Osteoblast (primary cell): ENCODE results near the gene RARB. TPM values are rescaled to one million over a fixed set of nuclear protein-coding genes. Genes with fewer than 3 reads are reported as not detected.

Experiments used
- DNase-seq: peaks from one replicate; pipeline ENCODE4 v3.0.0; 2011; ENCODE audit warnings: low spot score, mixed read lengths; ENCODE audit not compliant: insufficient read length; ENCODE audit errors: missing footprints
- H2AFZ ChIP-seq: 2 replicates; pipeline ENCODE4 v1.6.0; 2011; ENCODE audit warnings: mild to moderate bottlenecking, low read length
- H3K27ac ChIP-seq: 2 replicates; pipeline ENCODE4 v1.5.1; 2011; ENCODE audit warnings: mild to moderate bottlenecking, low read depth, low read length, moderate library complexity
- H3K27me3 ChIP-seq: 2 replicates; pipeline ENCODE4 v1.6.0; 2012; ENCODE audit warnings: mild to moderate bottlenecking, control low read depth, inconsistent platforms, low read length, moderate library complexity; ENCODE audit not compliant: insufficient read depth
- H3K36me3 ChIP-seq: 2 replicates; pipeline ENCODE4 v1.5.1; 2011; ENCODE audit warnings: mild to moderate bottlenecking, low read length, control low read depth, moderate library complexity; ENCODE audit not compliant: insufficient read depth
- H3K4me1 ChIP-seq: 2 replicates; pipeline ENCODE4 v1.5.1; 2011; ENCODE audit warnings: mild to moderate bottlenecking, low read length, control low read depth, moderate library complexity; ENCODE audit not compliant: insufficient read depth
- H3K4me2 ChIP-seq: 2 replicates; pipeline ENCODE4 v1.6.0; 2011; ENCODE audit warnings: mild to moderate bottlenecking, low read length; ENCODE audit not compliant: insufficient read depth
- H3K4me3 ChIP-seq: fragments of 200-600 bp; sonication (generic); 3 replicates; pipeline ENCODE4 v1.5.1; 2012; ENCODE audit warnings: mild to moderate bottlenecking, low read length, inconsistent platforms; ENCODE audit not compliant: insufficient read depth
- H3K79me2 ChIP-seq: 2 replicates; pipeline ENCODE4 v1.6.0; 2012; ENCODE audit warnings: mild to moderate bottlenecking, low read length, control low read depth, inconsistent platforms; ENCODE audit not compliant: insufficient read depth
- H3K9me3 ChIP-seq: 2 replicates; pipeline ENCODE4 v1.5.1; 2011; ENCODE audit warnings: low read depth, low read length, control low read depth
- H4K20me1 ChIP-seq: 2 replicates; pipeline ENCODE4 v1.6.0; 2012; ENCODE audit warnings: mild to moderate bottlenecking, low read length, control low read depth; ENCODE audit not compliant: insufficient read depth
- total RNA-seq: library from RNA; depleted of rRNA; stranded (reverse); fragments of >200 nt; gene quantifications from 2 replicates; pipeline ENCODE4 v1.2.3, GENCODE V29; 2012
- TF ChIP-seq, protein P1 (sequence below): IDR thresholded peaks from 2 replicates; pipeline ENCODE4 v1.5.1; 2011; ENCODE audit warnings: mild to moderate bottlenecking, low read depth, low read length, moderate library complexity; ENCODE audit errors: extremely low read depth

Gene RARB
- total RNA-seq, 1 donor, result 7.6 TPM

DNA sequence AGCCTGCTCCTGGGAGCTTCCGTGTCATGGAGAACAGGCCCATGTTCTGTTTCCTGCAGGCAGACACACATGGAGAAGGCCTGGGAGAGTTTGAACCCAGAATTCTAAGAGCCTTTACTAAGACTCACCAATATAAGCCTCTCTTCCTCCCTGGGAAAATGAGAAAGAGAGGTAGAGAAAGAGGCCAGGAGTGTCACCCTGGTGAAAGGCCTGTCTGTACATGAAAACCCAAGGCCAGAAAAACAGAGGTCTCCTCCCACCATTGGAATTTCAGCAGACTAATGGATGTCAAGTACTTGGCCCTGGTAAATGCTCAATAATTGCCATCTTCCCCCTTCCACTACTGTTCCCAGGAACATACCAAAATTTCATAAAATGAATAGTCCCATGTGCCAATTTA is 119.0 kb downstream of the RARB start:
- Histone ChIP-seq H3K27me3 (no peaks in the 10 kb centered on the region), H2AFZ (no peak overlapping the region), H3K9me3 (no peaks in the 10 kb centered on the region), H3K27ac (no peak overlapping the region), H3K4me3 (no peak overlapping the region), H4K20me1 (no peaks in the 10 kb centered on the region), H3K36me3 (no peaks in the 10 kb centered on the region), H3K4me1 (peaks cover 15% of the 10 kb centered on the region), H3K4me2 (no peak overlapping the region), H3K79me2 (no peaks in the 10 kb centered on the region)
- TF ChIP-seq, protein P1, sequence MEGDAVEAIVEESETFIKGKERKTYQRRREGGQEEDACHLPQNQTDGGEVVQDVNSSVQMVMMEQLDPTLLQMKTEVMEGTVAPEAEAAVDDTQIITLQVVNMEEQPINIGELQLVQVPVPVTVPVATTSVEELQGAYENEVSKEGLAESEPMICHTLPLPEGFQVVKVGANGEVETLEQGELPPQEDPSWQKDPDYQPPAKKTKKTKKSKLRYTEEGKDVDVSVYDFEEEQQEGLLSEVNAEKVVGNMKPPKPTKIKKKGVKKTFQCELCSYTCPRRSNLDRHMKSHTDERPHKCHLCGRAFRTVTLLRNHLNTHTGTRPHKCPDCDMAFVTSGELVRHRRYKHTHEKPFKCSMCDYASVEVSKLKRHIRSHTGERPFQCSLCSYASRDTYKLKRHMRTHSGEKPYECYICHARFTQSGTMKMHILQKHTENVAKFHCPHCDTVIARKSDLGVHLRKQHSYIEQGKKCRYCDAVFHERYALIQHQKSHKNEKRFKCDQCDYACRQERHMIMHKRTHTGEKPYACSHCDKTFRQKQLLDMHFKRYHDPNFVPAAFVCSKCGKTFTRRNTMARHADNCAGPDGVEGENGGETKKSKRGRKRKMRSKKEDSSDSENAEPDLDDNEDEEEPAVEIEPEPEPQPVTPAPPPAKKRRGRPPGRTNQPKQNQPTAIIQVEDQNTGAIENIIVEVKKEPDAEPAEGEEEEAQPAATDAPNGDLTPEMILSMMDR, result no peak
- no peak for DNase-seq

DNA sequence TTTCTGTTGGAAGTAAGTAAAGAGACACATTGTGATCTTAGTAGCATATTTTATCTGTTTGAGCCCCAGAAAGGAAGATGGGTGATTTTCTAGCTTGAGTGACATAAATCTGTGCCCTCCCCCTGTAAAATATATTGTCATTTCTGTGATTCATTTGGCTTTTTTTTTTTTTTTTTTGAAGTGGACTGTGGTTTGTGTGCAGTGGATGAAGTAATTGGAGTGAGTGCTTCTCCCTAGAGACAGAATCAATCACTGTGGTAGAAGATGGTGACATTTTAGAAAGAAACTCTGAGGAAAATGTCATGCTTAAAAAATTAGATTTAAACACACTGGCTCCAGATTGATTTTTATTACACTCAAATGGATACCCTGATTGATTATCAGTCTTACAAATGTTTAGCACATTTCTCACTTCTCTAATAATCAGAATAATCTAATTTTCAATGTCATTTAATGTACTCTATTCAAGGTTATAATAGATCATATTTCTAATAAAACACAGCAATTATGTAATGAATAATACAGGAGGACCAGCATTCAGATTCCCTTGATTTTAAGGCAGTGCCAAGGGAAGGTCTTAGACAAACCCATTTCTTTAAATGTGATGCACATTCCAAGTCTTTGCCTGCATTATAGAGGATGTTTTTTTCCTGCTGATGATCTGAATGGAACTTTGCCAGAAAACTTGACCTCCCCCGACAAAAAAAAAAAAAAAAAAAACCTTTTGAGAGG is 120.0 kb downstream of the RARB start:
- Histone ChIP-seq H3K27ac (no peak overlapping the region), H3K79me2 (no peaks in the 10 kb centered on the region), H3K9me3 (no peaks in the 10 kb centered on the region), H3K4me1 (peaks cover 15% of the 10 kb centered on the region), H2AFZ (no peak overlapping the region), H3K36me3 (no peaks in the 10 kb centered on the region), H4K20me1 (no peaks in the 10 kb centered on the region), H3K27me3 (no peaks in the 10 kb centered on the region), H3K4me3 (no peak overlapping the region), H3K4me2 (no peak overlapping the region)
- TF ChIP-seq, protein P1, result no peak
- DNase-seq, result no peak

DNA sequence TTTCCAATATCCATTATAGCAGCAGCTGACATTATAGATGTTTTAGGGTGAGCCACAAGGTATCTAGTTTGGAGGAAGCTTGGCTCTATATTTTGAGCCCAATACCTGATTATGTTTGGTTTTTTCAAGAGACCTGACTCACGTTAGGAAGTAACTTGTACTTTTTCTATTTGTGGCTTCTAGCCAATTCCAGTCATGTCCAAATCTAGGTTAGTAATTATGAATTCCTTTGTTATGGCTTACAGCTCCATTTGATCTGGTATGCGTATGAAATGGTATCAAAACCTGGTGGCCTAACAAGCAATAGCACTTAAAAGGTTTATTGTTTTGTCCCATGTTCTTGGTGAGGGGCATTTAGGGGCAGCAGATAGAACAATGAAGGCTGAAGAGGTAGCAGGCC is 120.8 kb downstream of the RARB start:
- no peaks in the 10 kb centered on the region for H3K27me3 ChIP-seq
- no peaks in the 10 kb centered on the region for H4K20me1 ChIP-seq
- H3K9me3 ChIP-seq, result no peaks in the 10 kb centered on the region
- TF ChIP-seq, protein P1, result no peak
- H3K36me3 ChIP-seq, result no peaks in the 10 kb centered on the region
- H3K4me1 ChIP-seq, result peaks cover 15% of the 10 kb centered on the region
- no peak overlapping the region for H3K4me2 ChIP-seq
- no peak overlapping the region for H3K27ac ChIP-seq
- no peak overlapping the region for H2AFZ ChIP-seq
- no peak for DNase-seq
- H3K4me3 ChIP-seq, result no peak overlapping the region
- H3K79me2 ChIP-seq, result no peaks in the 10 kb centered on the region

DNA sequence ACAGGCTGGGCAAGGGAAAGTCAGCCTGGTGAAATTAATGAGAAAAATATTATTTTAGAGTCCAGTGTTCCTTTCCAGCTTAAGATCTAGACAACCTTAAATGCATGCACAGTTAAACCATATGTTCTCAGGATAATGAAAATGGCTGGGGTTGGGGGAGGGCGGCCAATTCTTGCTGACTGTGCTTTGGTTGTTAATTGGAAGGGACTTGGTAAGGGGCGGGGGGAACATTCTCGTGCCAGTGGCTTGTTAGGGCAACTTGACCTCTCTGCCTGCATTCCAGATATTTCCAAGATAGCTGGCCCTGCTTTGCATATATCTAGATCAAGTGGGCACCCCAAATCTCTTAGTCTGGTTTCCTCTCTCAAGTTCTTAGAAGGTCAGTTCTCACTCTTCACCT is 124.2 kb downstream of the RARB start:
- H3K4me2 ChIP-seq, result no peak overlapping the region
- H3K9me3 ChIP-seq, result no peaks in the 10 kb centered on the region
- H2AFZ ChIP-seq, result no peak overlapping the region
- H3K4me3 ChIP-seq, result no peak overlapping the region
- no peaks in the 10 kb centered on the region for H3K27me3 ChIP-seq
- H3K27ac ChIP-seq, result no peak overlapping the region
- no peaks in the 10 kb centered on the region for H3K79me2 ChIP-seq
- H3K4me1 ChIP-seq, result peaks cover 32% of the 10 kb centered on the region
- no peaks in the 10 kb centered on the region for H4K20me1 ChIP-seq
- TF ChIP-seq, protein P1, result no peak
- no peak for DNase-seq
- H3K36me3 ChIP-seq, result no peaks in the 10 kb centered on the region
